ENCODE results near the gene CHD9.

DNA sequence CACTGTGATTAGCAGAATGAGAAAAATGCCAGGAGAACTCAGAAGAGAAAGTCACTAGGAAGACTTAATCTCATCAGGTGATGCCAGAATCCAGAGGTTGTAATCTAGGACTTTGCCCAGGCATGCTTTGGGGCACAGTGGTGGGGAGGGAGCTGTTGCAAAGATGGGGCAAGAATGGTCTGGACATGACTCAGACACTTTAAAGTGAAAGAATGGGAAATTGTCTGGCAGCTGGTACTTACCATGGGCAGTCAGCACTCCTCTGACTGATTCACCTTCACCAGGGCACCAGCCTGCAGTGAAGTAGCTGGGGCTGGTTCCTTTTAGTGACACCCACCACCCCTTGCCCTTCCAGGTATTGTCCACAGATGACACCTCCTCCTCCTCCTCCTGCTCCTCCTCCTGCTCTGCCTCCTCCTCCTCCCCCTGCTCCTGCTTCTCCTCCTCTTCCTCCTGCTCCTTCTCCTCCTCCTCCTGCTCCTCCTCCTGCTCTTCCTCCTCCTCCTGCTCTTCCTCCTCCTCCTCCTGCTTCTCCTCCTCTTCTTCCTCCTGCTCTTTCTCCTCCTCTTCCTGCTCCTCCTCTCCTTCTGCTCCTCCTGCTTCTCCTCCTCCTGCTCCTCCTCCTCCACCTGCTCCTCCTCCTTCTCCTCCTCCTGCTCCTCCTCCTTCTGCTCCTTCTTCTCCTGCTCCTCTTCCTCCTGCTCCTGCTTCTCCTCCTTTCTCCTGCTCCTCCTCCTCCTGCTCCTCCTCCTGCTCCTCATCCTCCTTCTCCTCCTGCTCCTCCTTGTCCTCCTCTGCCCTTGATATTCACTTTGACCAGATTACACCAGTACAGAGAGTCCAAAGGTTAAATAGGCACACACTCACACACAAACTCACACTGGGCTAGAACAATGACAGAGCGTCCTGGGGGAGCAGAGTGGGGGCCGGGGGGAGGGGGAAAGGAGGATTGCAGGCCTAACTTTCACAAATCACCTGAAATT is 2.0 kb upstream of the CHD9 start, which contains the start of gene CHD9NB:
- no peak for TF ChIP-seq L3MBTL2 (conservative IDR thresholded peaks at IDR 0.05)
- TF ChIP-seq TARDBP (IDR thresholded peaks at IDR 0.05), result no peak
- no peak for TF ChIP-seq FOXK2 (IDR thresholded peaks at IDR 0.05)
- TF ChIP-seq PKNOX1 (IDR thresholded peaks at IDR 0.05), result peak; percentile 48; the same call in 1 of the 2 replicates
- TF ChIP-seq CTBP1 (IDR thresholded peaks at IDR 0.05; ENCODE audit: borderline replicate concordance), result no peak
- no peak for TF ChIP-seq SP1 (IDR thresholded peaks at IDR 0.05)
- no peak for TF ChIP-seq BHLHE40 (IDR thresholded peaks at IDR 0.05; ENCODE audit: borderline replicate concordance)
- TF ChIP-seq LEF1 (IDR thresholded peaks at IDR 0.05; ENCODE audit: borderline replicate concordance), result no peak
- no peak for TF ChIP-seq SUZ12 (IDR thresholded peaks at IDR 0.05)
- no peak for TF ChIP-seq NFRKB (IDR thresholded peaks at IDR 0.05)
- TF ChIP-seq HDGF (IDR thresholded peaks at IDR 0.05; ENCODE audit: borderline replicate concordance), result no peak
- TF ChIP-seq FOXM1 (IDR thresholded peaks at IDR 0.05; ENCODE audit: borderline replicate concordance), result no peak
- TF ChIP-seq ARNT (IDR thresholded peaks at IDR 0.05), result no peak
- TF ChIP-seq FOXA1 (IDR thresholded peaks at IDR 0.05), result no peak
